ENCODE results near the gene ATRNL1.

DNA sequence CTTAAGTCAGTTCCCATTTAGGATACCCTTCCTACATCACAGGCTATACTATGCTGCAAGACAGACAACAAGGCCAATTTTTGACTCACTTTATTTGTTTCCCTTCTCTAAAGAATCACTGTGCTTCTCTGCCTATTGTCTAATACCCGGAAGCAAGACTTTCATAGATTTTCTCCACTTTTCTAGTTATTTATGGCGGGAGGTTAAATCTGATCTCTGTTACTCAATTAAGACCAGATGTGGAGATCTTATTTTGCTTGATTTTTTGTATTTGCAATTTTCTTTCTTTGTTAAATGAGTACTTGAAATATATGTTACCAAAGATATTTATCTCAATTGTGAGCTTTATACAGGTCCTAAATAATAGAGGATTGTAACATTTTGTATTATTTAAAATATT is 511.5 kb downstream of the ATRNL1 start:
- TF ChIP-seq, protein P1, sequence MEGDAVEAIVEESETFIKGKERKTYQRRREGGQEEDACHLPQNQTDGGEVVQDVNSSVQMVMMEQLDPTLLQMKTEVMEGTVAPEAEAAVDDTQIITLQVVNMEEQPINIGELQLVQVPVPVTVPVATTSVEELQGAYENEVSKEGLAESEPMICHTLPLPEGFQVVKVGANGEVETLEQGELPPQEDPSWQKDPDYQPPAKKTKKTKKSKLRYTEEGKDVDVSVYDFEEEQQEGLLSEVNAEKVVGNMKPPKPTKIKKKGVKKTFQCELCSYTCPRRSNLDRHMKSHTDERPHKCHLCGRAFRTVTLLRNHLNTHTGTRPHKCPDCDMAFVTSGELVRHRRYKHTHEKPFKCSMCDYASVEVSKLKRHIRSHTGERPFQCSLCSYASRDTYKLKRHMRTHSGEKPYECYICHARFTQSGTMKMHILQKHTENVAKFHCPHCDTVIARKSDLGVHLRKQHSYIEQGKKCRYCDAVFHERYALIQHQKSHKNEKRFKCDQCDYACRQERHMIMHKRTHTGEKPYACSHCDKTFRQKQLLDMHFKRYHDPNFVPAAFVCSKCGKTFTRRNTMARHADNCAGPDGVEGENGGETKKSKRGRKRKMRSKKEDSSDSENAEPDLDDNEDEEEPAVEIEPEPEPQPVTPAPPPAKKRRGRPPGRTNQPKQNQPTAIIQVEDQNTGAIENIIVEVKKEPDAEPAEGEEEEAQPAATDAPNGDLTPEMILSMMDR (IDR thresholded peaks at IDR 0.05; ENCODE audit: low read length) = no peak
- no peak for TF ChIP-seq EZH2 (optimal IDR thresholded peaks at IDR 0.05; ENCODE audit: low read depth, low read length)

All from MM.1S (cell line).